Measurements from ENCODE around the gene CATSPERE. TPM values are rescaled to one million over a fixed set of nuclear protein-coding genes. Genes with fewer than 3 reads are reported as not detected.

Gene CATSPERE
- total and polyA plus RNA-seq, 9 of the 15 experiments (the other 6 are each of a cell fraction or from before 2014, with no cell fraction given) = 0.06 to 0.16 (median 0.09) TPM; not detected in 3

DNA sequence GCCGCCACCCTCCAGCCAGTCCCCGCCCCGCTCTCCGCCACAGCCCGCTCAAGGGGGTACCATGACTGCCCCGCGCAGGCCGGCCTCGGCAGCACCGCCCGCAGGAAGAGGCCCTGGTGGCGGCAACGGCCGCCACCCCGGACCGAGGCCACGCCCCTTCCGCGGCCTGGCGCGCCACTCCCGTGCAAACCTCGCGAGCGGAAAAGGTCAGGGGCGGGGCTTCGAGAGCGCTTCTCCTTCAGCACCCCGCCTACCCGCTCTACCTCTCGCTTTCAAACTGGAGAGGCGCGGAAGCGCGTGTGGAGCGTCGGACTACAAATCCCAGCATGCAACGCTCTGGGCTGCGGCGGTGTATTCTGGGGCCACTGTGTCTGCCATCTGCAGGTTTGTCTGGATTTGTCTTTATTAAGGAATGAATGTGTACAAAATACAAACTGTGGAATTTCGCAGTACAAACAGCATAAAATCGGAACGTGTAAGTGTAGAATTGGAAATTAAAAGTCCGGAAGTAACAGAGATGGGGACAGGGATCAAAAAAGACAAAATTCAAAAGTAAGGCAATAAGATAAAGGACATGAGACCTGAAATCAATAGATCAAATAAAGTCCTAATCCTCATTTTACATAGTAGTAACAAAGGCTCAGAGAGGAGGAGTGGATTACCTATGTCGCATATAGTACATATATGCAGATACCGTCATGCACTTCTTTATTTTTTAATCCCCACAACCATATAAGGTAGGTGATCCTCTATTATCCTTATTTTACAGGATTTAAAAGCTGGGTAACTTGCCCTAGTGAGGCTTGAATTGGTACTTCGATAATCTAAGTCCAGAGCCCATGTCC is 8.9 kb upstream of the CATSPERE start (continued):
- TF ChIP-seq HOXB6 (CRISPR knock-in tag; IDR thresholded peaks at IDR 0.05; ENCODE audit: borderline replicate concordance) (no peak), KLF6 (CRISPR knock-in tag; IDR thresholded peaks at IDR 0.05; ENCODE audit: borderline replicate concordance) (peak; percentile 66; the same call in 1 of the 2 replicates), NFE2 (IDR thresholded peaks at IDR 0.05; ENCODE audit: low read depth) (no peak), CAMTA2 (CRISPR knock-in tag; conservative IDR thresholded peaks at IDR 0.05) (no peak), ZNF174 (CRISPR knock-in tag; IDR thresholded peaks at IDR 0.05) (peak; percentile 74; the same call in 1 of the 2 replicates), ZNF408 (CRISPR knock-in tag; IDR thresholded peaks at IDR 0.05; ENCODE audit: low read depth) (no peak), BRD9 (IDR thresholded peaks at IDR 0.05; ENCODE audit: low read depth, partially characterized antibody) (no peak), ZNF695 (CRISPR knock-in tag; IDR thresholded peaks at IDR 0.05) (no peak), ZNF778 (CRISPR knock-in tag; IDR thresholded peaks at IDR 0.05) (no peak), ZNF780A (CRISPR knock-in tag; IDR thresholded peaks at IDR 0.05) (no peak), SRSF3 (IDR thresholded peaks at IDR 0.05; ENCODE audit: insufficient read depth, low read length) (no peak), PTRF (tag; IDR thresholded peaks at IDR 0.05) (no peak), ZNF184 (CRISPR knock-in tag; IDR thresholded peaks at IDR 0.05) (no peak), U2AF1 (optimal IDR thresholded peaks at IDR 0.05; ENCODE audit: low read depth, low read length) (no peak), CXXC5 (CRISPR knock-in tag; IDR thresholded peaks at IDR 0.05) (peak; percentile 94), GTF2F1 (IDR thresholded peaks at IDR 0.05; ENCODE audit: low read depth, low read length) (peak; percentile 74; the same call in 1 of the 2 replicates), MTA2 (IDR thresholded peaks at IDR 0.05; ENCODE audit: low read depth) (no peak), ZNF175 (CRISPR knock-in tag; IDR thresholded peaks at IDR 0.05; ENCODE audit: low read depth) (no peak), NBN (IDR thresholded peaks at IDR 0.05; ENCODE audit: low read depth) (no peak), COPS2 (conservative IDR thresholded peaks at IDR 0.05) (no peak)
- TF ChIP-seq, protein P1, sequence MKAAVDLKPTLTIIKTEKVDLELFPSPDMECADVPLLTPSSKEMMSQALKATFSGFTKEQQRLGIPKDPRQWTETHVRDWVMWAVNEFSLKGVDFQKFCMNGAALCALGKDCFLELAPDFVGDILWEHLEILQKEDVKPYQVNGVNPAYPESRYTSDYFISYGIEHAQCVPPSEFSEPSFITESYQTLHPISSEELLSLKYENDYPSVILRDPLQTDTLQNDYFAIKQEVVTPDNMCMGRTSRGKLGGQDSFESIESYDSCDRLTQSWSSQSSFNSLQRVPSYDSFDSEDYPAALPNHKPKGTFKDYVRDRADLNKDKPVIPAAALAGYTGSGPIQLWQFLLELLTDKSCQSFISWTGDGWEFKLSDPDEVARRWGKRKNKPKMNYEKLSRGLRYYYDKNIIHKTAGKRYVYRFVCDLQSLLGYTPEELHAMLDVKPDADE (conservative IDR thresholded peaks at IDR 0.05; ENCODE audit: control insufficient read depth, low read depth, low read length) = peak; percentile 97
- TF ChIP-seq, protein P2, sequence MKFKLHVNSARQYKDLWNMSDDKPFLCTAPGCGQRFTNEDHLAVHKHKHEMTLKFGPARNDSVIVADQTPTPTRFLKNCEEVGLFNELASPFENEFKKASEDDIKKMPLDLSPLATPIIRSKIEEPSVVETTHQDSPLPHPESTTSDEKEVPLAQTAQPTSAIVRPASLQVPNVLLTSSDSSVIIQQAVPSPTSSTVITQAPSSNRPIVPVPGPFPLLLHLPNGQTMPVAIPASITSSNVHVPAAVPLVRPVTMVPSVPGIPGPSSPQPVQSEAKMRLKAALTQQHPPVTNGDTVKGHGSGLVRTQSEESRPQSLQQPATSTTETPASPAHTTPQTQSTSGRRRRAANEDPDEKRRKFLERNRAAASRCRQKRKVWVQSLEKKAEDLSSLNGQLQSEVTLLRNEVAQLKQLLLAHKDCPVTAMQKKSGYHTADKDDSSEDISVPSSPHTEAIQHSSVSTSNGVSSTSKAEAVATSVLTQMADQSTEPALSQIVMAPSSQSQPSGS (CRISPR knock-in tag; IDR thresholded peaks at IDR 0.05) = no peak
- TF ChIP-seq, protein P3, sequence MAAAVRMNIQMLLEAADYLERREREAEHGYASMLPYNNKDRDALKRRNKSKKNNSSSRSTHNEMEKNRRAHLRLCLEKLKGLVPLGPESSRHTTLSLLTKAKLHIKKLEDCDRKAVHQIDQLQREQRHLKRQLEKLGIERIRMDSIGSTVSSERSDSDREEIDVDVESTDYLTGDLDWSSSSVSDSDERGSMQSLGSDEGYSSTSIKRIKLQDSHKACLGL (CRISPR knock-in tag; IDR thresholded peaks at IDR 0.05; ENCODE audit: borderline replicate concordance, poor library complexity, severe bottlenecking) = no peak
- TF ChIP-seq, protein P4, sequence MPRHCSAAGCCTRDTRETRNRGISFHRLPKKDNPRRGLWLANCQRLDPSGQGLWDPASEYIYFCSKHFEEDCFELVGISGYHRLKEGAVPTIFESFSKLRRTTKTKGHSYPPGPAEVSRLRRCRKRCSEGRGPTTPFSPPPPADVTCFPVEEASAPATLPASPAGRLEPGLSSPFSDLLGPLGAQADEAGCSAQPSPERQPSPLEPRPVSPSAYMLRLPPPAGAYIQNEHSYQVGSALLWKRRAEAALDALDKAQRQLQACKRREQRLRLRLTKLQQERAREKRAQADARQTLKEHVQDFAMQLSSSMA (CRISPR knock-in tag; IDR thresholded peaks at IDR 0.05) = no peak
- TF ChIP-seq, protein P5, sequence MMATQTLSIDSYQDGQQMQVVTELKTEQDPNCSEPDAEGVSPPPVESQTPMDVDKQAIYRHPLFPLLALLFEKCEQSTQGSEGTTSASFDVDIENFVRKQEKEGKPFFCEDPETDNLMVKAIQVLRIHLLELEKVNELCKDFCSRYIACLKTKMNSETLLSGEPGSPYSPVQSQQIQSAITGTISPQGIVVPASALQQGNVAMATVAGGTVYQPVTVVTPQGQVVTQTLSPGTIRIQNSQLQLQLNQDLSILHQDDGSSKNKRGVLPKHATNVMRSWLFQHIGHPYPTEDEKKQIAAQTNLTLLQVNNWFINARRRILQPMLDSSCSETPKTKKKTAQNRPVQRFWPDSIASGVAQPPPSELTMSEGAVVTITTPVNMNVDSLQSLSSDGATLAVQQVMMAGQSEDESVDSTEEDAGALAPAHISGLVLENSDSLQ (IDR thresholded peaks at IDR 0.05) = no peak; the same call in 1 of the 2 replicates
